ENCODE measurements around the gene HECW1.
A peak's percentile ranks its signal among the peaks of the same experiment; 100 is the strongest.
"Not testable (repeated sequence)": the region's sequence is repeated elsewhere in the genome, so short reads cannot be mapped to it uniquely, and the experiment has no call there.

HECW1 gene

DNA sequence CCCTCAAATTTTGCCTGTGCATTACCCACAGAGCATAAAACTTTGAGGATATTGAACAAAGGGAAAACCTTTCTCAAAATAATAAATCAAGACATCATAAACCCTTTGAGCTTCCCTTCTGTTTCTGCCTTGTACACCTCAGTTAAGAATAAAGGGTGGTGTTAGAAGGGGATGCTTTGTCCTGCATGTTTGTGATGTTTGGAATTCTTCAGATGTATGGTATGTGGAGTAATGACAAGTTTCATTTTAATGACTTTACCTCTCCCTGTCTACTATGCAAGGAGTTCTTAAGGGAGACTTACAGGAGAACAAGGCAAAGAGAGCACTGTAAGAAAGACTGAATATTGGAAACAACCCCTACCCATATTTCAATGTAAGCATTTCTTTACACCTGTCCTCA is 99.2 kb downstream of the HECW1 start:
- no peak for DNase-seq

DNA sequence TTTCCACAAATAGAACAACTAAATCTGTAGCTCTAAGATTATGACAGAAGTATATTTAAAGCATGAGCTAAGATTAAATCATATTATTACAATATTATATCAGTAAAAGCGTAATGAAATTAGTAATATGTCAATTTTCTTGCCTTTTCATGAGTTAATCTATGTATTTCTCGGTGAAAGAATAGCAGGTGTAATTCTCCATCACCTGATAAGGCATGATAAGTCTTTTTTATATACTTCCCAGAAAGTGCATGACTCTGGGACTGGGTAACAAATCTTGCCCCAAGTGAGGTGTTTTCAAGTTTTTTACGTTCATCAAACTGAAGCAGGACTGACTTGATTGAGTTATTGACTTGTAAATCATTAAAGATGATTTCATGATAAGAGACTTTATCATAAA is 100.5 kb downstream of the HECW1 start:
- no peak for DNase-seq

DNA sequence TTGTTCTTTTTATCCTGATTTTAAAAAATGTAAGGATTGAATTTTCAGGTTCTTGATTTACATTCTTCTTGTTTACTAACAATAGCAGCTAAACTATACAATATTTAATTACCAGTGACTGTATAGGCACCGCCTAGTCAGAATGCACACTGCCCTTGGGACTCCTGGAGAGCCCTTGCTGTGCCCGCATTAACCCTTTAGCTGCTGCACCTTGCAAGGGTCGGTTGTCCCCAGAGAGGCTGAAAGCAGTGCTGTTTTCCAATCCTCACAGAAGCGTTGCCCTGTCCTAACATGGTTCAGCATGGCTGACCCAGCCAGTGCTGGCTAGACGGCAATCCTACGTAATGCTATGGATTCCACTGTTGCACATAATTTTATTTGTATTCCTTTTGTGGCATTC is 102.6 kb downstream of the HECW1 start:
- DNase-seq, result no peak

DNA sequence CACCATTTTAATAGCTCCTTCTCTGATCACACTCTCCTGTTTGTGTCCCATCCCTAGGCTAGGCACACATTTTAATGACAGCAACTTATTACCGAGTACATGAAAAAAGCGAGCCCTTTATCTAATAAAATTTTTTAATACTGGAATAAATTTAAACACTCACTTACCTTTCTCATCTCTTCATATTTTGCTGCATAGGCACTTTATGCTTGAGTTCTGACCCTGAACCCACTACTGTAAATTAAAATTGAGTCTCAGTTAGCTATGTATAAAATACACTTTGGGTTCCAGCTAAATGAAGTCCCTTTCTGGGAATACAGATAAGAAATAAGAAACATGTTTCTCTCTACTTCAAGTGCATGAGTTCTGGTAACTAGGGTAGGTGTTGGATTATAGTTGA is 104.6 kb downstream of the HECW1 start:
- no peak for DNase-seq

DNA sequence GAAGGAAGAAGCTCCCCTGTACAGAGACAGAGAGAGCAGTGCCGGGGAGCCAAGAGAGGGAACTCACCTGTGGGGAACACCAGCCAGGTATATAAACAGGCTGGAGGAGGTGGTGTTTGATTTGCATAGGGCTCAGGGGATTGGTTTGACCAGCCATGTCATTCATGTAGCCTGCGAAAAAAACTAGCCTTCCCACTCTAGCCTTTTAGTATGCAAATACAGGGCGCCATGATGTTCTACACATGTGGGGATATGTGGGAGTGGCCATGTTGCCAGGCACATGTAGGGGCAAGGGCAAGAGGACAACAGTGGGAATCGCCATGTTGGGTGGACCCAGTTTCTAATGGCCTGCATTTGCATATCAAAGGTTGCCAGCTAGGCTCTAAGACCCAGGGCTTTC is 106.5 kb downstream of the HECW1 start:
- not testable (repeated sequence) for DNase-seq

DNA sequence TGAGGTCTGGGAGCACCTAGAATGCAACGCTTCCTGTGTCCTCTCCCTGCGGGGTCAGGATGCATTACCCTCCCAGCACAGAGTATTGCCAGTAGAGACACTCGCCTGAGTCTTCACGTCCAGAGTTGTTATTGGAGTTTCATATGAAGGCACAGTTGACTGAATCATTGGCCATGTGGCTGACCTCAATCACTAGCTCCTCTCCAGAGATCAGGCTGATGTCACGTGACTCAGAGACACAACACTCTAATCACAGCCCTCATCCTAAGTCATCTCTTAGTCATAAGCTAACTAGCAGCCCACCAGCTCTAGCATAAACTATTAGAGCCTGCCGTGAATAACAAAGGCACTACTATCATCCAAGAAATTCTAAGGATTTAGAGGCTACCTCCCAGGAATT is 107.8 kb downstream of the HECW1 start:
- no peak for DNase-seq

DNA sequence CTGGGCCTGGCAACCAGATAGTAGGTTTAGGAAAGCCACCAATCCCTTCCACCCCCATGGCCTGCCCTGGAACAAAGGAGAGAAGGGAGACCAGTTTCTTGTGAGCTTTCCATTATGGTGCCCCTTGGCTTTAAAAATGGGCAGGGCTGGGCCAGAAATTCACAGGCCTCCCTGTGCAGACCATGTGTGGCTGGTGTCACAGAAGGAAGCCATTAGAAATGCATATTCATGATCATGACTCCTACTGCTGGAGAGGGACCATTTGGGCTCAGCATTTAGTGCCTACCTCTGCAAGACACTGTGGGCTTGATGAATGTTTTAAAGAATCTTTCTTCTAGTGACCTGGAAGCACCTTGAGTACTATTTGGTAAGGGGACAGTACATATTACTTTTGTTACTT is 108.3 kb downstream of the HECW1 start:
- DNase-seq, result no peak

DNA sequence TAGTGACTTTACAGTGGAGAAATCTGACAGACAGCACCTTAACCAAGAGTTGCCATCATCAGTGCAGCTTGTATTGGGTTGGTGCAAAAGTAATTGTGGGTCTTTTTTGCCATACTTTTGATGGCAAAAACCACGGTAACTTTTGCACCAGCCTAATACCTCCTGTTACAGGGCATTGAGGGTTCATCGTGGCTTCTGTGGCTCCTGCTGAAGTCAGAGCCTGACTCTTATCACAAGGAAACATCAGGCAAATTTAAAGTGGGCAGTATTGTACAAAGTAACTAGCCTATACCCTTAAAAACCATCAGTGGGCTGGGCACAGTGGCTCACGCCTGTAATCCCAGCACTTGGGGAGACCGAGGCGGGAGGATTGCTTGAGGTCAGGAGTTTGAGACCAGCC is 117.4 kb downstream of the HECW1 start:
- DNase-seq, result no peak

DNA sequence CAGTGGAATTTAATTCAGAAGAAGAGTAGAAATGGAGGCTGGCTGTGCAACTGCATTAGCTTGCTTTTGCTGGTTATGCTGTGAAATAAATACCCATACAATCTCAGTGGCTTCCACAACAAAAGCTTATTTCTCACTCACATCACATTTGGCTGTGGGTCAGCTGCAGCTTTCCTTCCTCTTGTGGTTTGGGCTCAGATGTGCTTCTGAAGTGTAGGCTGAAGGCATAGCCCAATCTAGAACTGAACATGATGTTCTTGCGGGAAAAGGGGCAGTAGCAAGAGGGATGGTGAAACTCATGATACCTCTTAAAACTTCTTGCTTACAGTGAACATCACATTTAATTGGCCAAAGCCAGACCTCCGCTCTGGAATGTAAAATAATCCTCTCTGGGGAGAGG is 119.9 kb downstream of the HECW1 start:
- DNase-seq, result no peak

DNA sequence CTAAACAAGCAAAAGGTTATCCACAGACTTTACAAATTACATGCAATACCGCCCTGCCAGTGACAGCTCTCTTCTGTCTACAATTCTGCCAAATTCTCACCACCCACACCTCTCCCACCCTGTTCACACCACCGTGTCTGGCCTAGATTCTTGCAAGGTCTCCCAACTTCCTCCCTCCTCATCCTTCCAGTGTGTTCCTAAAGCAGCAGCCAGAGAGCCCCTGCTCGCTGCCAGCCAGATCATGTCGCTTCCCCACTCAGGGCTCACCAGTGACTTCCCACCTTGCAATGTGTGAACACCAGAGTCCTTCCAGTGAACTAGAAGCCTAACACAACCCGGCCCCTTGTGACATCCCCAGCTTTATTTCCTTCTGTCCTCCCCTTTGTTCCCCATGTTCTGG is 121.6 kb downstream of the HECW1 start:
- DNase-seq, result no peak

DNA sequence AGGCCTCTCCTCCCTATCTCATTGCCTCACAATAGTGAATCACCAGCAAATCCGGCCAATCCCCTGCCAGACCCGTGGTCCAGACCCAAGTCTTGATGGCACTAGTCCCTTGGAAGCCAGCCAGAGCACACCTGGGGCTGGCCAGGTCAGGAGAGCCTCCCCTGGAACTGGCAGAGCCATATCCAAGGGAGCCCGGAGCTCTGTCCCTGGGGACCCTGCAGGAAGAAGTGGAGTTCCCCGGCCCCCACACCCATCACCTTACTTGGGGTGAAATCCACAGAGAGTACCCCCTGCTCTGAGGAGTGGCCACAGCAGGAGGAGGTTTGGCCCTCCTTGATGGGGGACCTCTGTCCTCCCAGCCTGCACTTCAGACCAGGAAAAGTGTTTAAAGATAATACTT is 122.5 kb downstream of the HECW1 start:
- no peak for DNase-seq

DNA sequence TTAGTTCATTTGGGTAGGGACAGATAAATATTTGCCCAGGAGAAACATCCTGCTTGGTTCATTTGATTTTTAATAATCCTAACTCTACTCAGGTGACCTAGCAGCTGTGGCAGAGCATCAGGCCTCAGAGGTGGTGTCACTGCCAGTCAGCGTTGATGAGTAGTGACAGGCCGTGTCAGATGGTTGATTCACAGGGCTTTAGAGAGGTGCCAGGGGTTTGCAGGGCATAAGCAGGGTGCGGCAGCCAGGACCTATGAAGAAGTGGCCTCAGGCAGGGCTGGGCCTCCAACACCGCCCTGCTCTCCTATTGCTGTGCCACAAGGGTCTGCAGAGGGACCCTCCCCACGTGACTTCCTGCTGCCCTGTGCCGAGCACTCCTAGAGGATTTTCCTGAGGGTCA is 128.1 kb downstream of the HECW1 start:
- DNase-seq, result no peak

DNA sequence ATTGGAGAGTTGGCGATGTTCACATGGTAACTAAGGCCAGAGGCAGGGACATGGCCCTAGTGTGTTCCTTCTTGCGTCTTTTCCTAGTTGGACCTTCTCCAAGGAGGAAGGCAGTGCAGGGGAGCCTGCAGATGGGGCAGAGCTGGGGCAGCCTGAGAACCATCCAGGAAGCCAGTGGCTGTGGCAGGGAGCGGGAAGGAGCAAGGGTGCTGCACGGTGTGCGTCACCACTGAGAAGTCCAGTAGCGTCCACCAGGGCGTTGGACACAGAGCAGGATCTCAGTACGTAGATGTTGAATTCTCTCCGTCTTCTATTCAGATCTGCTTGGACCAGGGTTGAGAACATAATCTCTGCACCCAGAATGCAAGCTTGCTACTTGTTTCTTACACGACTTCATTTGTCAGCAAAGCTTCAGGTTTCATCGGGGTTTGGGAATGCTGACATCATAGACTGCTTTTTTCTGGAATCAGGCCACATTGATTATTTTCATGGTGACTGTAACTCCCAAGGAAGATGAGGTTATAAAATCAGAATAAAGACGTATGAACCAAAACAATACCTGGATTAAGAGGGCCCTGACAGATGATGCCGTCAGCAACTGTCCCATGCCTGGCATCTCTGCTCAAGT is 130.3 kb downstream of the HECW1 start:
- no peak for DNase-seq

DNA sequence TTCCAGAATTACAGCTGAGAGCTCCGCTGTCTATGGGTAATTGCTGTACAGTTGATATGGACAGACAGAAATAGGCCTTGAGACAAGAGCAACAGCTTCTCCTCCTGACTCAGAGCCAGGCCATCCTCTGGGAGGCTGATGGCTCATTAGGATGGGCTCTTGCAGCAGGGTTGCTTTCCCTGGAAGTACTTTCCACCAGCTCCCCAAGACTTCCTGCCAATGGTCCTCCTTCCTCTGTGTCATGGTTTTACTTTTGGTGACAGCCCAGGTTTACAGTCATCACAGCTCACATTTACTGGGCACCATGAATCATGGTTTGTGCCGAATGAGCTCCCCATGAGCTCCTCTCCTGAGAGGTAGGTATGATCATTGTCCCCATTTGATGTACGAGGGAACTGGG is 131.8 kb downstream of the HECW1 start:
- DNase-seq, result no peak

DNA sequence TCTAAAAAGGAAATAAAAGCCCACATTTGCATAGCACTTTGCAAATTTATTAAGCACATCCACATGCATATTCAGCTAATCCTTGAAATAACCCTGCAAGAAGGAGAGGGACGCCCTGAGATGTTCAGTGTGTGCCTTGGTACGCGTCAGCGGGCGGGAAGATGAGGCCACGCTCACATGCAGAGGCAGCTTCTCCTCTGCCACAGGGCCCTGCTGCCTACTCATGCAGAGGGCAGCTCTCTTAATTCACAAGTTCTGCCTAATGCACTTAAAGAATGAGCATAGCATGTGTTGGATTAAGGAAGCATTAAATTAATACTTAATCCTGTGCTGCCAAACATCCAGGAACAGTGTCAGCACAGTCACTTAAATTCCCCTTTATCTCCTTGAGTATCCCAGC is 132.3 kb downstream of the HECW1 start:
- no peak for DNase-seq

DNA sequence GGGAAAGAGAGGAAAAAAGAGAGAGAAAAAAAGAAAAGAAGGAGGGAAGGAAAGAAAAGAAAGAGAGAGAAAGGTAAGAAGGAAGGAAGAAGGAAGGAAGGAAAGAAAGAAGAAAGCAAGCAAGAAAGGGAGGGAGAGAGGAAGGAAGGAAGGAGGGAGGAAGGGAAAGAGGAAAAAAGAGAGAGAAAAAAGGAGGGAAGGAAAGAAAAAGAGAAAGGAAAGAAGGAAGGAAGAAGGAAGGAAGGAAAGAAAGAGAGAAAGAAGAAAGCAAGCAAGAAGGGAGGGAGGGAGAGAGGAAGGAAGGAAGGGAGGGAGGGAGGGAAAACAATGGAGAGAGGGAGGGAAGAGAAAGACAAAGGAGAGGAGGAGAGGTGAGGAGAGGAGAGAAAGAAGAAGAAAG is 135.3 kb downstream of the HECW1 start:
- no peak for DNase-seq

DNA sequence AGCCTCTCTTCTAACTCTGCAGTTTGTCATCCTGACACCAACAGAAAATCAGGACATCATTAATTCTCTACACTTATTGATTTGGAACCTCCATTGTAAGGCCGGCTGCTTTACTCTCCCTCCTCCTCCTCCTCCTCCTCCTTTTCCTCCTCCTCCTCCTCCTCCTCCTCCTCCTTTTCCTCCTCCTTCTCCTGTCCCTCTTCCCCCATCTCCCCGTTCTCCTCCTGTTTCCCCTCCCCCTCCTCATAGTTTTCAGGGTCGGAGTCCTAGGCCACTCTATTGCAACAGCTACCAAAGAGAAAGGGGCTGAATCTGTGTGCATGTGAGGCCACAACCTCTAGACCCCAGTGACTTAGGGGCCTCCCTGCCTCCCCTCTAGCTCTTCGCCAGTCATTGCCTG is 136.1 kb downstream of the HECW1 start:
- DNase-seq, result no peak

DNA sequence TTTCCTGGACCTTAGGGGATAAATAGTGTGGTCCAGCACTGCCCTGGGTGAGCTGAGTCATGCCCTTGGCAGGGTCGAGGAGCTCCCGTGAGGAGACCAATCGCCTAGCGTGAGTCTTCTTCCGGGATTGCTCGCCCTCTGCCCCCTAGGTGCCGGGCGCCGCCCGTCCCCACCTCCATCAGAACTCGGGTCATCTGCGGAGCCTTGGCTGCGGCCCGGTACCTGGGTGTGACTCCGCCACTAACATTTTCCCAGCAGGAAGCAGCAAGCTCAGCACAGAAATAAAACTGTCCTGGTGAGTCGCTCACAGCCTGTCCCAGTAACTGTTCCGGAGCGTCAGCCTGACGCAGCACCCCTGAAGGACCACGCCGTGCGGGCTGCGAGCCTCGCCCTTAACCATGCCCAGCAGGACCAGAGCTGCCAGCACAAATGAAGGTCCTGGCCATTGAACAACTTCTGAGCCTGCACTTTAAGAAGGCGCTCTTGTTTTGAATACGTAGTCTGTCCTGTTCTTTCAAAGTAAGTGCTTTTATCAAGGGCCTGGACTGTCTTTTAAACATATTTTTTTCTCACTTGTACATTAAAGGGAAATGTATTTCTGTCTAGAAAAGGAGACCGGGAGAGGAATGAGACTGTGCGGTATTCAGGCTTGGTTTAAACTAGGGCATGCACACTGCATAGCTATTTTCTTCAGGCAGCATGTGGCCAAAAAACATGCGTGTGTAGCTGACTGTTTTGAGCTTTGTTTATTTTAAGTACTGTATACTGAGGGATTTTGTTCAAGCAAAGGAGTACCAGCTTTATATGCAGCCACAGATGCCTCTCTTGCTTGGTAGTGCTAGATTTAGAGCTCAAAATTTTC is 136.7 kb downstream of the HECW1 start:
- DNase-seq, result no peak

DNA sequence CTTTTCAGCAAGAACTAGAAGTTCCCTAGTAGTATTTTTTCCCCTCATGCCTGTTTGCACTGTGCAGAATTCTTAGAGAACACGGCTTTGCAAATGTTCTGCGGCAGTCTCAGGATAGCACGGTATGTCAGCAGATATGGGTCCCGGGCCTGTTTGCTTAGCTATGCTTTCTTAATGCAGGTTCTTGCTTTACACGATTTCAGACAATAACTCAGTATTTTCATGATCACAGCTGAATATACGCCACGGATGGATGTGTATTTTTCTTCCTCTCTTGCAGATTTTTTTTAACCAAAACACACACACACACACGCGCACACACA is 137.3 kb downstream of the HECW1 start:
- no peak for DNase-seq

DNA sequence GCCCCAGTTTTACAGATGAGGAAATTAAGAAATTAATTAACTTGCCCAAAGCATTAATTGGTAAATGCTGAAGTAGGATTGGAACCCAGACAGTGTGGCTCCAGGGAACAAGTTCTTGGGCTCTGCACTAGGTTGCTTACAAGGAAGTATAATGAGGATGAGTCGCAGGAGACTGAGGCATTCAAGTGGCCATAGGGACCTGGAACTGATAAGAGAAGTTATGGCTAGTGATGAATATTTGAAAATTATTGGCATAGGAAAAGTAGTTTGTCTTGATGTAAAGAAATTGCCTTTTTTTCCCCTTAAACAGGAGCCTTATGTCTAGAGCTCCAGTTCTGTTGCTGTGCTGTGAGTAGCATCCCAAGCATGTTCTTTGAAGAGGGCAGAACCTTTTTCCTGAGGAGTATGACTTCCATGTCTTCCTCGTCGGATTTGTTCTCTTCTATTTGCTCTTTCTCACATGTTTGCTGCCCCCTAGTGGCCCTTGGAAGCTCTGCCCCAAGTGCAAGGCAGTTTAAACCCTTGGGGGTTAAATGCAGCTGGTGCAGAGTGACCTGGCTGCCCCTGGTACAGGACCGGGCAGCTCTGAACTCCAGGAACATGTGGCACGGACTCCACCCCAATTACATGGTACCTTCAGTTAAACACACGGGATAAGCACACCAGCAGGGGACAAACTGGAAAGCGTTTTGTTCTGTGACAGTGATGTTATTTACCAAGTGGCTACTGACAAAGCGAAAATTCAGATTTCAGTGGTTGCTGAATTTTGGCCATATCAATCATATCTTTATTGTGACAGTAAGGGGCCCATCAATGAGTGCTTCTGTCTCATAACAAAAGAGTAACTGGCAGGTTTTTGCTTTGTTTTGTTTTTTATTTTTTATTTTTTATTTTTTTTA is 148.8 kb downstream of the HECW1 start:
- peak; percentile 50 for DNase-seq

DNA sequence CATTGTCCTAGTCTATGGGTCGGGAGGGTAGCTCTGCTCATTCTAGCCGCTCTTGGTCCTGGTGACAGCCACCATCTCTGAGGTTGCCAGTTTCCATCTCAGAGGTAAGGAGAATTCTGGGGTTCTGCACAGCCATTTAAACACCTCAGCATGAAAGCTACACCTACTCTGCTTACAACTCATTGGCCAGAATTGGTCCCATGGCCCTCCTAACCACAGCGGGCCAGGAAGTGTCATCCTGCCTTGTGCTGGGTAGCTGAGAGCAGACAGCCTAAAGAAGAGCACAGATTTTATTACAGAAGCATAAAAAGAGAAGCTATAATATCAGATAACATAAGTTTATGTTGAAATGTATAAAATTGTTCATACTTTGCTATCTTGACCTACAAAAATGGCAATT is 152.7 kb downstream of the HECW1 start:
- DNase-seq, result no peak

DNA sequence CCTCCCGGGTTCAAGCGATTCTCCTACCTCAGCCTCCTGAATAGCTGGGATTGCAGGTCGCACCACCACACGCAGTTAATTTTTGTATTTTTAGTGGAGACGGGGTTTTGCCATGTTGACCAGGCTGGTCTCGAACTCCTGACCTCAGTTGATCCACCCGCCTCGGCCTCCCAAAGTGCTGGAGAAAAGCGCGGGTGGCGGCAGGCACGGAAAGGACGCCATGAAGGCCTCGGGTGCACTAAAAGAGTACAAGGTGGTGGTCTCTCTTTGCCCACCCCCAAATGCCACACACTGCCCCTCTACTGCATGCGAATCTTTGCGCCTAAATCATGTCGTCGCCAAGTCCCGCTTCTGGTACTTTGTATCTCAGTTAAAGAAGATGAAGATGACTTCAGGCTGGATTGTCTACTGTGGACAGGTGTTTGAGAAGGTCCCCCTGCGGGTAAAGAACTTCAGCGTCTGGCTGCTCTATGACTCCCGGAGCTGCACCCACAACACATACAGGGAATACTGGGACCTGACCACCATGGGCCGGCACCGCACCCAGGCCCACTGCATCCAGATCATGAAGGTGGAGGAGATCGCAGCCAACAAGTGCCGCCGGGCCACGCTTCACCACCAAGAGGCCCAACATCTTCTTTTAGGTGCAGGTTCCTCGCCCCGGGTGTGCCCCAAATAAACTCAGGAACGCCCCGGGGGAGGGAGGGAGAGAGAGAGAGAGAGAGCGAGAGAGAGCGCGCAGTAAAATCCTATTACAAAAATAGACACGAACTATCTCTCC is 161.7 kb downstream of the HECW1 start:
- DNase-seq, result no peak

DNA sequence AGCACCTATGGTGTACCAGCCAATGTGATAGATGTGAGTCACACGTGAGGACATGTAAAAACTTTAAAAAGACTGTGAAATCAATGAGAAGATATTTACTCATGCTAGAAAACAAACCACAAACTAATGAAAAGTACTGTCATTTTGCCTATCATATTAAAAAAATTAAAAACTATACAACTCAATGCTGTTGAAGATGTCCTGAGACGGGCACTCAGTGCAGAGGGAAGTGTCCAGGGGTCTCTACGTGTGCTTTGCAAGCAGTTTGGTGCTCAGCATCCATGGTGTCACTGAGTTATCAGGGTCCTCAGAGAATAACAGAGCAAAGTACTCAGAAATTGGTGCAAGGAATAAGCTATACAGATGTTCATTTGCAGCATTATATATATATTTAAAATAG is 162.3 kb downstream of the HECW1 start:
- DNase-seq, result no peak

All from activated T-cell treated with anti-CD3 and anti-CD28 coated beads, Interleukin-2, amount 50 U/mL, for 1 hour (primary cell).